C4-2B (cell line): ENCODE results near the gene EML6.

ENCODE experiments used
- H3K27ac ChIP-seq: fragments of 450-650 bp; 2 replicates; pipeline ENCODE4 v1.5.1; 2017
- ZFX ChIP-seq: fragments of 450-650 bp; IDR thresholded peaks from 2 replicates; pipeline ENCODE4 v1.6.1; 2017
- TF ChIP-seq, protein P1 (sequence below): fragments of 450-650 bp; conservative IDR thresholded peaks from 2 replicates; pipeline ENCODE4 v1.5.1; 2017; ENCODE audit warnings: mild to moderate bottlenecking

EML6 gene

GRCh38 chr2:54939446-54940118 lies 216.1 kb downstream of the EML6 start:
- H3K27ac ChIP-seq = no peak overlapping the region
- no peak for TF ChIP-seq ZFX

DNA sequence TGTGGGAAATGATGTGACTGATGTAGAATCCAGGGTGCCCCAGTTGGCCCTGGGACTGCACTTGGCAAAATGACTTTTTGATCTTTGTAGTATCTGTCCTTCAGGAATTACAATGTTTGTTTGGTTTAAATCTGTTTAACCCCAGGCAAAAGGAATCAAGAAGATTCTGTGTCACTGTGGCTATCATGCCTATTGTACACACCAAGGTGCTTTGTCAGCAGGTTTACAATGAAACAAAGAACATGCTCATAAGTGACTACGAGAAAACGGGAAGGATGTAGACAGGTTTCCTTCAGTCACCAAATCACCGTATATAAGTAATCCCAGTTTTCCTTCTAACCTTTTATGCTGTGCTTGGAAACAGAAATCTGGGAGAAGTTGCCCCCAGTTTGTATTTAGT lies 217.3 kb downstream of the EML6 start:
- TF ChIP-seq, protein P1, sequence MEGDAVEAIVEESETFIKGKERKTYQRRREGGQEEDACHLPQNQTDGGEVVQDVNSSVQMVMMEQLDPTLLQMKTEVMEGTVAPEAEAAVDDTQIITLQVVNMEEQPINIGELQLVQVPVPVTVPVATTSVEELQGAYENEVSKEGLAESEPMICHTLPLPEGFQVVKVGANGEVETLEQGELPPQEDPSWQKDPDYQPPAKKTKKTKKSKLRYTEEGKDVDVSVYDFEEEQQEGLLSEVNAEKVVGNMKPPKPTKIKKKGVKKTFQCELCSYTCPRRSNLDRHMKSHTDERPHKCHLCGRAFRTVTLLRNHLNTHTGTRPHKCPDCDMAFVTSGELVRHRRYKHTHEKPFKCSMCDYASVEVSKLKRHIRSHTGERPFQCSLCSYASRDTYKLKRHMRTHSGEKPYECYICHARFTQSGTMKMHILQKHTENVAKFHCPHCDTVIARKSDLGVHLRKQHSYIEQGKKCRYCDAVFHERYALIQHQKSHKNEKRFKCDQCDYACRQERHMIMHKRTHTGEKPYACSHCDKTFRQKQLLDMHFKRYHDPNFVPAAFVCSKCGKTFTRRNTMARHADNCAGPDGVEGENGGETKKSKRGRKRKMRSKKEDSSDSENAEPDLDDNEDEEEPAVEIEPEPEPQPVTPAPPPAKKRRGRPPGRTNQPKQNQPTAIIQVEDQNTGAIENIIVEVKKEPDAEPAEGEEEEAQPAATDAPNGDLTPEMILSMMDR = no peak
- no peak for TF ChIP-seq ZFX

GRCh38 chr2:54941248-54941984 lies 218.0 kb downstream of the EML6 start:
- H3K27ac ChIP-seq = no peak overlapping the region
- TF ChIP-seq, protein P1 = no peak
- no peak for TF ChIP-seq ZFX

More for the DNA sequence above, 217.3 kb downstream of the EML6 start:
- H3K27ac ChIP-seq = no peak overlapping the region

- TF ChIP-seq, protein P1 = no peak
- no peak for TF ChIP-seq ZFX
- no peak overlapping the region for H3K27ac ChIP-seq
Observed at GRCh38 chr2:54942373-54942772, 218.9 kb downstream of the EML6 start.

- peak overlapping the region; percentile 89; the same call in 1 of the 2 replicates for H3K27ac ChIP-seq
- TF ChIP-seq, protein P1 = no peak
- no peak for TF ChIP-seq ZFX
Observed at GRCh38 chr2:54944724-54945326, 221.4 kb downstream of the EML6 start.

- peak overlapping the region; percentile 89 for H3K27ac ChIP-seq
- TF ChIP-seq ZFX = 0 out of 2 replicates have a peak, but pooled peaks have one; percentile 23
- TF ChIP-seq, protein P1 = no peak
Observed at GRCh38 chr2:54945391-54946219, 222.1 kb downstream of the EML6 start.

DNA sequence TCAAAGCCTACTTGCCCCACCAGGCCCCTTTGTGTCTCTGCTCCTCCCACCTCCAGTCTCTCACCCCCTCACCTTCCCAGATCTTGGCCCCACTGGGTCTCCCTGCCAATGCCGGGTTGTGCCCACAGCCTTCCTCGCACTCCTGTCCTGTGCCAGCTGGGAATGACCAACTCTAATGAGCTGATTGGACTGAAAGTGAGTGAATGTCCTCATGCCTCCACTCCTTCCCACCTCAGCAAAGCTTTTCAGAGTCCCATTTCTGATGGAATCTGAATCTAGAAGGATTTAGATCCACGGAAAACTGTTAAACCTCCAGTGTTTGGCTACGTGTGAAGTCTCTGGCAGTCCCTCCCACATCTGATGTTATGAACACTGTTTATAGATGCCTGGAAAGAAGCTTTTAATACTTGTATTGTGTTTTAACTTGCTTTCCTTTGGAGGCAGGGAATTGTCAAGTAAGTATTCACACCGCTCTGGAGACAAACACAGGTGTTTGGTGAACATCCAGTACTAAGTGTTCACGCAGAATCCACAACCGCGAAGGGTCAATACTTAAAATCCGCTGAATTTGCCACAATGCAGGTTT lies 222.9 kb downstream of the EML6 start:
- no peak for TF ChIP-seq ZFX
- TF ChIP-seq, protein P1 = no peak
- H3K27ac ChIP-seq = peak overlapping the region; percentile 89
